Measurements from ENCODE around the gene HES7.

Gene HES7

DNA sequence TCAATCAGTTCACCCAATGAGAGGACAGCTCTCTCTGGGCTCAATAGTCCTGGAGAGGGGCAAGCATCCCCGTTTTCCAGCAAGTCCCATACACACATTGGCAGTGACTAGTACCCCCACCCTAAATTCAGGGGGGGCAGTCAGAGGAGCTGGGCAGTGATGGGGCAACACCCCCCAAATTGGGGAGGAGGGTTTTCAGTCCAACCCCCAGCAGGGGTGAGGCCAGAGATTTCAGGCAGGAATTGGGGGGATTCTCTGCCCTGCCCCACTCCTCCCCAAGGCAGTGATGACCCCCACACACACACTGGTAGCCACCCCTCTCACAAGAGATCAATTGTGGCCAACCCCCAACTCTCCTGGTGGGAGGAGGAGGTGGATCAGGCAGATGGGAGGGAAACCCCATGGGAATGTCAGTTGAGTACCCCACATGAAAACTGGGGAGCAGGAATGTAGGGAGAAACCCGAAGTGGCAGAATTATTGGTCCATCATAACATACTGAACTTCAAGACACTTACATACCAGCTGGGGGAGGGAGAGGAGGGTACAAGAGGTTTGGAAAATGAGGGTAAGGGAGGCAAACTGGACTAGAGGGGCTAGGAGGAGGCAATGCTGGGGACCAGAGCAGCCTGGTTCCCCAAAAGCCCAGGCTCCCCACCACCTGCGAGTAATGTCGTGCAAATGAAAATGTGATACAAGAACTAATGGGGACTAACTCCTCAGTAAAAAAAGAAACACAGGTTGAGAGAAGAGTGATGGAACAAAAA lies 35.7 kb upstream of the HES7 start:
- DNase-seq (ENCODE audit: low read depth), result no peak
- TF ChIP-seq CTCF (conservative IDR thresholded peaks at IDR 0.05; ENCODE audit: control insufficient read depth, insufficient read depth, low read depth, low read length), result no peak

DNA sequence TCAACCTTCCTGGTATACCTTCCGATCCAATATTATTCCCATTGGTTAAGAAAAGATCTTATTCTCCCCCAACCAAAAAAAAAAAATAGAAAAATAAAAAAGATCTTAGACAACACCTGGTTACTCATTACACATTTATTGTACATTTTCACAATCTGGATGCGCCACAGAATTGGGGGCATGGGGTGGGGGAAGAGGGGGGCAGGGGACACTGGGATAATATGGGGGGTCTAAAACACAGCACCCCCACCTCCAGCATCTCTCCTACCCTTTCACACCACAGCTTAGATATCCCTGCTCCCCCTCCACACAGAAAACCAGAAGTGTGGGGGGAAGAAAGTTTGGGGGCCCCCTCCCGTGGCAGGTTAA lies 35.1 kb upstream of the HES7 start:
- no peak for DNase-seq (ENCODE audit: low read depth)
- TF ChIP-seq CTCF (conservative IDR thresholded peaks at IDR 0.05; ENCODE audit: control insufficient read depth, insufficient read depth, low read depth, low read length), result no peak
- H3K4me3 ChIP-seq (ENCODE audit: control insufficient read depth, low read depth, low read length), result no peak overlapping the region

More for the DNA sequence above, 35.7 kb upstream of the HES7 start:
- no peak overlapping the region for H3K4me3 ChIP-seq (ENCODE audit: control insufficient read depth, low read depth, low read length)

GRCh38 chr17:8158267-8159031 lies 34.5 kb upstream of the HES7 start:
- DNase-seq (ENCODE audit: low read depth), result peak; percentile 92
- H3K4me3 ChIP-seq (ENCODE audit: control insufficient read depth, low read depth, low read length), result no peak overlapping the region
- peak; percentile 89 for TF ChIP-seq CTCF (conservative IDR thresholded peaks at IDR 0.05; ENCODE audit: control insufficient read depth, insufficient read depth, low read depth, low read length)

DNA sequence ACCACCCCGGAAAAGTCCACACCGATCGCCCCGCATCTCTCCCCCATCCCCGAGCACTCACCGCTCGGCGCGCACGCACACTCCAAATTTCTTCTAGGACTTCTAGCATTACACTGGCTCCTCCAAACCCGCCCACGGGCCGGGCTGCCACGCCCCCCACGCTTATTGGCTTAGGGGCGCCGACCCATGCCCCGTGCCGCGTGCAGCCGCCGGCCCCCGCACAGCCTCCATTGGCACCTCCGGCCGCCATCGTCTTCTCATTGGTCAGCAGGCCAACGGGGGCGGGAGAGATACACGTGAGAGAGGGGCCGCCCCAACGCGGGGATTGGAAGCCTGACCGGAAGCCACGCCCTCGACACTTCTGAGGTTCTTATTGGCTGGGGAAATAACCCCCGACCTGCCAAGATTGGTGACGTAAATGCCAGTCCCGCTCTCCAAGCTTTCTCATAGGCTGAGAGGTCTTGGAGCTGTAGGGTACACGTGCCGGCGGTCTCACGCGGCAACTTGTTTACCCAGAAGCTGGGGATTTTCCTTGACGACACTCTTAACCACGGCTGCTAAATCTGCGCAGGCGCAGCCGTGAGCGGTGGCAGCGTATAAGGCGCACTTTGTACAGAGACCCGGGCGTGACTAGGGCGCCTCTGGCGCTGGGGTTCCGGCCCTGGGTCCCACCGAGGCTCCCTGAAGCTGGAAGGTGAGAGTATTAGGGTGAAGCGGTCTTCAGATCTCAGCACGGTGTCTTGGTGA lies 32.5 kb upstream of the HES7 start:
- peak overlapping the region; percentile 62 for H3K4me3 ChIP-seq (ENCODE audit: control insufficient read depth, low read depth, low read length)
- peak; percentile 100 for DNase-seq (ENCODE audit: low read depth)
- TF ChIP-seq CTCF (conservative IDR thresholded peaks at IDR 0.05; ENCODE audit: control insufficient read depth, insufficient read depth, low read depth, low read length), result no peak

DNA sequence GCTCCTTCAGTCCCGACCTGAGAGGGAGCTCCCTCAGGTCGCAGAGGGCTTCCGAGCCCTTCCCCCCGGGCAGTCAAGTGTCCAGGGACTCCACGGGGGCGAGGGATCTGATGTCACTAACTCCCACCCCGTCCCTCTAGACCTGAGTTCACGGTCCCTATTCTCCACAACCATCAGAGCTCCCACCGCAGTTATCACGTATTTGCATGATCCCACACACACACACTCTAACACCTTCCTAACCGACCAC lies 32.0 kb upstream of the HES7 start:
- DNase-seq (ENCODE audit: low read depth), result no peak
- TF ChIP-seq CTCF (conservative IDR thresholded peaks at IDR 0.05; ENCODE audit: control insufficient read depth, insufficient read depth, low read depth, low read length), result no peak
- H3K4me3 ChIP-seq (ENCODE audit: control insufficient read depth, low read depth, low read length), result peak overlapping the region; percentile 62

DNA sequence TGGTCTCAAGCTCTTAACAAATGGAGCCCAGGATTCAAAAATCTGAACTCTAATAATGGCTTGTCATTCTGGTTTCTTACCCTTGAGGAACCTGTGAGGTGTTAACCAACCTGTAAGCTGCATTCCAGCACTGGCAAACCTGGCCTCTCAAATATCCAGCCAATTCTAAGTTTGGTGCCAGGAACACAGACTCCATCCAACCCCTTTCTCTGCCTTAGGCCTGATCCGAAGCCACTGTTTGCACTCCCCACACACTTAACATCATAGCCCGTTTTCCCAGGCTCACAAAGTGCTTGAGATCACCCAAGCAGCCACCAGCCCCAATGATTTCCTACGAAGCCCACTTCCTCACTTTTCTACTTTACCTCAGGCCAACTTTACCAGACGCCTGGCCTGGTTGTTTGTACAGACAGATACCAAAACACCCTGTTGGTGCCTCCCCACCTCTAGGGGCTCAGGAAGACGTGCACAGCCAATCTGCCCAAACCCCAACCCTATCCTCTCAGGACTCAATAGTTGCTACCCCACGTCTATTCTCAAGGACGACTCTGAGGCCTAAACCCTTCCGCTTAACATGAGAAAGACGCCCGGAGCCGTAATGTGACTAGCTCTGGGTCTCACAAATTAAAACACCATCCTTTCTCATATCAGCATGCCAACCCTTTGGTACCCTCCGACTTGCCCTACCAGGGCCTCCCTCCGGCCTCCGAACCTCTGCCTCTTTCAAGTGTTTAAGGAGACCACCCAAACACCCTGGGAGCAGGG lies 31.5 kb upstream of the HES7 start:
- peak overlapping the region; percentile 62 for H3K4me3 ChIP-seq (ENCODE audit: control insufficient read depth, low read depth, low read length)
- TF ChIP-seq CTCF (conservative IDR thresholded peaks at IDR 0.05; ENCODE audit: control insufficient read depth, insufficient read depth, low read depth, low read length), result no peak
- DNase-seq (ENCODE audit: low read depth), result peak; percentile 42

Measured in fibroblast of mammary gland (primary cell).